ENCODE data around the gene KCTD11.

DNA sequence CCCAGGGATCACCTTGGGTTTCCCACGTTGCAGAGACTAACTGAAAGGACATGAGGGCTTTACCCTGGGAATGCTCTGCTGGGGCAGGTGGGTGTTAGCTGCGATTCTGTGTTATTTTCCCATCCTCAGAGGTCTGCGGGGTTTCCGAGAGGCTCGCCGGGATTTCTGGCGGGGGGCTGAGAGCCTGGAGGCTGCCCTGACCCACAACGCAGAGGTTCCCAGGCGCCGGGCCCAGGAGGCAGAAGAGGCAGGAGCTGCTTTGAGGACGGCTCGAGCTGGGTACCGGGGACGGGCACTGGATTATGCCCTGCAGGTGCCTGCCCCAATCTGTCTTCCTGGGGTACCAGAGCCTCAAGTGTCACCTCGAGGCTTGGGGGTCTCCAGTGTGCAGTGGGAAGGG lies 8.7 kb upstream of the KCTD11 start:
- TF ChIP-seq POLR2A (IDR thresholded peaks at IDR 0.05; ENCODE audit: extremely low read depth, insufficient read length) (no peak), MAX (IDR thresholded peaks at IDR 0.05; ENCODE audit: low read depth, low read length) (no peak)
- TF ChIP-seq, protein P1, sequence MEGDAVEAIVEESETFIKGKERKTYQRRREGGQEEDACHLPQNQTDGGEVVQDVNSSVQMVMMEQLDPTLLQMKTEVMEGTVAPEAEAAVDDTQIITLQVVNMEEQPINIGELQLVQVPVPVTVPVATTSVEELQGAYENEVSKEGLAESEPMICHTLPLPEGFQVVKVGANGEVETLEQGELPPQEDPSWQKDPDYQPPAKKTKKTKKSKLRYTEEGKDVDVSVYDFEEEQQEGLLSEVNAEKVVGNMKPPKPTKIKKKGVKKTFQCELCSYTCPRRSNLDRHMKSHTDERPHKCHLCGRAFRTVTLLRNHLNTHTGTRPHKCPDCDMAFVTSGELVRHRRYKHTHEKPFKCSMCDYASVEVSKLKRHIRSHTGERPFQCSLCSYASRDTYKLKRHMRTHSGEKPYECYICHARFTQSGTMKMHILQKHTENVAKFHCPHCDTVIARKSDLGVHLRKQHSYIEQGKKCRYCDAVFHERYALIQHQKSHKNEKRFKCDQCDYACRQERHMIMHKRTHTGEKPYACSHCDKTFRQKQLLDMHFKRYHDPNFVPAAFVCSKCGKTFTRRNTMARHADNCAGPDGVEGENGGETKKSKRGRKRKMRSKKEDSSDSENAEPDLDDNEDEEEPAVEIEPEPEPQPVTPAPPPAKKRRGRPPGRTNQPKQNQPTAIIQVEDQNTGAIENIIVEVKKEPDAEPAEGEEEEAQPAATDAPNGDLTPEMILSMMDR (IDR thresholded peaks at IDR 0.05; ENCODE audit: low read depth, low read length) = no peak
